Left ventricle myocardium superior (tissue), 1 donor: ENCODE data around the gene PRSS8. TPM values are rescaled to one million over a fixed set of nuclear protein-coding genes. Genes with fewer than 3 reads are reported as not detected.
"Not testable (repeated sequence)": the region's sequence is repeated elsewhere in the genome, so short reads cannot be mapped to it uniquely, and the experiment has no call there.

ENCODE experiments used
- ATAC-seq: fragments of 200-7000 bp; cut with Tn5 transposase; one replicate; pipeline ENCODE4 v1.9.1; 2020; ENCODE audit warnings: mild to moderate bottlenecking, moderate library complexity
- DNase-seq: peaks from one replicate; pipeline ENCODE4 v3.0.0-alpha.2; 2020
- intact Hi-C: fragments of 100-400 bp; cut with micrococcal nuclease; formaldehyde crosslinking; loops from one replicate; pipeline ENCODE4 v1.11.0; 2022
- total RNA-seq: library from RNA; stranded (reverse); fragmentation: NEBNext Ultra II Directional; extraction: Animal tissue kit (Norgen Biotek cat#: 25700); gene quantifications from one replicate; pipeline ENCODE4 v1.2.1, GENCODE V29; 2021
- donor health status: DM: no; HTN: yes; CAD: no; lungs with severe emphysema.

Gene PRSS8
- total RNA-seq, 1 donor from 2014 or later, result not detected

DNA sequence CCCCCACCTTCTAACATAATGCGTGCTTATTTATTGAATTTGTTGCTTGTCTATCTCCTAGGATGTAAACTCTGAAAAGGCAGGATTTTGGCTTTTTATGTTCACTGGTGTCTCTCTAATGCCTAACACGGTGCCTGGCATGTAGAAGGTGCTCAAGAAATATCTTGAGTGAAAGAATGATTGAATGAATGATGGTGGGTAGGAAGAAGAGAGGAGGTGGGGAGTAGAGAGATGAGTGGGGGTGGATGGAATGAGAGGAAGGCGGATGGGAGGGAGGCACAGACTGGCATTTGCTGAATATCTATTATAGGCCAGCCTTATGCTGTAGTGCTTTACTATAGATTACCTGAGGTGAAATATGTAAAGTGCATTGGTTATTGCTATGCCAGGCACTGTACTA is 12.0 kb upstream of the PRSS8 start:
- intact Hi-C loops, result no loop called here
- no peak for ATAC-seq
- DNase-seq, result no peak

GRCh38 chr16:31145398-31145990 is 10.0 kb upstream of the PRSS8 start:
- ATAC-seq, result no peak
- intact Hi-C loops, result no loop called here
- DNase-seq, result no peak

- DNase-seq, intact Hi-C loops, ATAC-seq: not testable (repeated sequence)
Measured at GRCh38 chr16:31144418-31144817, 8.9 kb upstream of the PRSS8 start.

GRCh38 chr16:31143694-31144148 is 8.2 kb upstream of the PRSS8 start:
- DNase-seq (no peak), ATAC-seq (no peak)
- intact Hi-C loops, result no loop called here

DNA sequence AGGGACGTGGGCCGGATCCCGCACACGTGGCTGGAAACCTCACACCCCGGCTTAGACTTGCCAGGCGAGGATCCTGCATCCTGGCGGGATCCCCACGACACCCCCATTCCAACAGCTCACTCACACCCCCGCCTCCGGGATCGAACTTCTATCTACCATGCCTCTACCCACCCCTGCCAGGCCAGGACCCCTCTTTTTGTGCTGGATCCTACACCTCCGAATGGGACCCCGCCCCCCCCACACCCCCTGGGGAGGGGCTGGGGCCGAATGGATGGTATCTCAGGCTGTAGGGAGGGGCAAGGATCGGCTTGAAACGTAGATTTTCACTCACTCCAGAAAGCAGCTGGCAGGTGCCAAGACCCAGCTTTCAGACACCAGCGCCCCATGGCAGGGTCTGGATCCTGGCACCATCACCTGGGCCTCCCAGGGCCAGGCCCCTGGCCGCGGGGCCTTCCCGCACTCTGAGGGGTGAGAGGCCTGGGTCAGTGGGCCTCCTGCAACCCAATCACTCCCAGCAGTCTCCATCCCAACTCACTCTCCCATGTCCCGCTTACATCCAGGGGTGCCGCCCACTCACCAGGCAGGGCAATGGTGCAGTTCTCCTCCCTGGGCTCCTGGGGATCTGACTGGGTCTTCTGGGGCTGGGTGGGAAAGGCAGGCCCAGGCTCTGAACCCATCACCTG is 7.6 kb upstream of the PRSS8 start:
- DNase-seq, result peak; percentile 43
- intact Hi-C loops, result no loop called here
- no peak for ATAC-seq

GRCh38 chr16:31142109-31143010 is 6.8 kb upstream of the PRSS8 start:
- ATAC-seq, result peak; percentile 96
- peak; percentile 99 for DNase-seq
- intact Hi-C loops, result no loop called here

DNA sequence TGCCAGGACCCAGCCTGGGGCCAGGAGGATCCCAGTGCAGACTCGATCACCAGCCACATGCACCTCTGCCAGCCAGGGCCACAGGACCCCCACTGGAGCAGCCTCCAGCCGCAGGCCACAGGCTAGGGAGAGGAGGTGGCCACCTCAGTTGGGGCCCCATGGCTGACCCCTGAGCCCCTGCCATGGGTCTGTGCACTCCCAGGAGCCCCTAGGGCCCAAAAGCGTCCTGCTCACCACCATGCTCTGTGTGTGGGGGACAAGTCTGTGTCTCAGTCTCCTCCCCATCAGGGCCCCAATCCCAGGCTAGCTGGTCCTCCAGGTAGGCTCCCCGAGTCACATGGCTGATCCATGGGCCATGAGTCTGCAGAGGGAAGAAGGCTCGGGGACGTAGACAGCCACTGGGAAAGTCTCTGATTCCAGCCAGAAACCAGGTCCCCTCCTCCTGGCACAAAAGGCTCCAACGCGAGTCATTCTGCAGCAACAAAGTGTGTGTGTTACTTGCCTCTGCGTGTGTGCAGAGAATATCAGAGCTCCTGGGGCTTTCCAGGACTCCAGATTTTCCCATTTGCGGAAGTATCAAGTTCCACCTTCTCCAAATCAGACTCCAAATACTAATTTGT is 6.1 kb upstream of the PRSS8 start:
- DNase-seq (peak; percentile 44), ATAC-seq (peak; percentile 4)
- intact Hi-C loops, result no loop called here

GRCh38 chr16:31141071-31141469 is 5.5 kb upstream of the PRSS8 start:
- ATAC-seq, intact Hi-C loops, DNase-seq: not testable (repeated sequence)

- ATAC-seq (peak; percentile 17), DNase-seq (peak; percentile 73)
- intact Hi-C loops, result no loop called here
Measured at GRCh38 chr16:31138621-31139578, 3.4 kb upstream of the PRSS8 start.

DNA sequence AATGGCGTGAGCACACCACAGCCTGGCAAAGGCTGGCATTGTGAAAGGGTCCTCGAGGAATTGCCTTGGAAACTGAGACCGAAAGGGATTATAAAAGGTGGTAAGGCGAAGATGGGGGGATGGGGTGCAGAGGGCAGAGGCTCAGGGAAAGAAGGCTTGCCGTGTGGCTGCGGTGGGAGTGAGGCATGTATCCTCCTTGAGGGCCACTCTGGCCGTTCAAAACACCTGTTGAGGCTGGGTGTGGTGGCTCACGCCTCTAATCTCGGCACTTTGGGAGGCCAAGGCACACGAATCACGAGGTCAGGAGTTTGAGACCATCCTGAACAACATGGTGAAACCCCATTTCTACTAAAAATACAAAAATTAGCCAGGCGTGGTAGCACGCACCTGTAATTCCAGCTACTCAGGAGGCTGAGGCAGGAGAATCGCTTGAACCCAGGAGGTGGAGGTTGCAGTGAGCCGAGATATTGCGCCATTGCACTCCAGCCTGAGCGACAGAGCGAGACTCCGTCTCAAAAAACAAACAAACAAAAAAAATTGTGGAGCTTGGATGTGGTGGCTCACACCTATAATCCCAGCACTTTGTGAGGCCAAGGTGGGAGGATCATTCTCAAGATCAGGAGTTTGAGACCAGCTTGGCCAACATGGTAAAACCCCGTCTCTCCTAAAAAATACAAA is 1.4 kb upstream of the PRSS8 start:
- ATAC-seq, DNase-seq, intact Hi-C loops: not testable (repeated sequence)

- intact Hi-C loops, result no loop called here
- DNase-seq (no peak), ATAC-seq (no peak)
Measured at GRCh38 chr16:31136287-31136662, 748 bp upstream of the PRSS8 start.

DNA sequence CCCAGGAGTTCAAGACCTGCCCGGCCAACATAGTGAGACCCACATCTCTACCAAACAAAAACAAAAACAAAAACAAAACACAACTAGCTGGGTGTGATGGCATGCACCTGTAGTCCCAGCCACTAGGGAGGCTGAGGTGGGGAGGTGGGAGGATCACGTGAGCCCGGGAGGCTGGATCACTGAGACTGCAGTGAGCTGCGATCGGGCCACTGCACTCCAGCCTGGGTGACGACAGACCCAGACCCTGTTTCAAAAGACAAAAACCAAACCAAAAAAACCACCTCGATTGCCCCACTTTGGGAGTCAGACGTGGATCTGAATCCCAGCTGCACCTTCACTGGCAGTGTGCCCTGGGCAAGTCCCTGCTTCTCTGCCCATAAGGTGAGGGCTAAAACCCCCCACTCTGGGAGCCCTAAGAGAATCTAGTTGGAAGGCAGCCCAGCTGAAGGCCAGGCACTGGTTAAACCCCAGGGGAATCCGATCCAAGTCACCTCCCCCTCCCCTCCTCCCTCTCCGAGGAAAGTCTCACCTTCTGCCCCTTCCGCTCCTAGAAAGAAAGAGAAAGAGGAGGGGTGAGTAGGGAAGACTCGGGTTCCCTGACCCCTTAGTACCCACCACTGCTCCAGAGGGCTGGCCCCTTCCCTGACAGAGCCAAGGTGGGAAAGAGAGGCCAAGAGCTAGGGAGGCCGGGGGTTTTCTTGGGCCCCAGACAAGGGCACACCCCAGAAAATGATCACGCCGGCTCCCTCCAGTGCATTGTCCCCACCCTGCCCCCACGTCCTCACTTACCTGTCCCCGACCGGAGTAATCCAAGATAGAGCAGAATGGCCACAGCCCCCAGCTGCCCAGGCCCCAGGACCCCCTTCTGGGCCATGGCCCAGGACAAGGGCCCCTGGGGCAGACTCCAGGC is 647 bp downstream of the PRSS8 start:
- intact Hi-C loops, result no loop called here
- no peak for ATAC-seq
- DNase-seq, result no peak

DNA sequence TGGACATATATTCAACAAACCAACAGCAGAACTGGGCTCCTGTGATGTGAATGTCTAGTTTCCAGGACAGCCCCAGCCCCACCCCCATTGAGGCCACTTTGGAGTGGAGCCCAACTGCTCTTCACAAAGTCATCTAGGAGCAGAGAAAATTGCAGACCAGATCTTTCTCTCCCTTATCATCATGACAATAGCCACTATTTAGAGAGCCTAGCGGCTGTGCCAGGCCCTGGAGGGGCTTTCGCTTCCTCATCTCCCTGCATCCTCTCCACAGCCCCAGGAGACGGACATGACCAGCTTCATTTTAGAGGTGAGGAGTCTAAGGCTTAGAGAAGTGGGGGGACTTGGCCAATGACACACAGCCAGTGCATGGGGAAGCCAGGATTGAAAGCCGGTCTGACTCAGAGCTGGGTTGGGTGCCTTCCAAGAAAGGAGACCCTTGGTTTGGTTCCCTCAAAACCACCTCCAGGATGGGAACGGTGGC is 1.4 kb downstream of the PRSS8 start:
- no peak for DNase-seq
- ATAC-seq, result no peak
- intact Hi-C loops, result no loop called here

GRCh38 chr16:31133046-31133501 is 2.5 kb downstream of the PRSS8 start:
- DNase-seq (no peak), ATAC-seq (no peak)
- intact Hi-C loops, result no loop called here

GRCh38 chr16:31132303-31132979 is 3.1 kb downstream of the PRSS8 start:
- no peak for ATAC-seq
- intact Hi-C loops, result no loop called here
- no peak for DNase-seq

DNA sequence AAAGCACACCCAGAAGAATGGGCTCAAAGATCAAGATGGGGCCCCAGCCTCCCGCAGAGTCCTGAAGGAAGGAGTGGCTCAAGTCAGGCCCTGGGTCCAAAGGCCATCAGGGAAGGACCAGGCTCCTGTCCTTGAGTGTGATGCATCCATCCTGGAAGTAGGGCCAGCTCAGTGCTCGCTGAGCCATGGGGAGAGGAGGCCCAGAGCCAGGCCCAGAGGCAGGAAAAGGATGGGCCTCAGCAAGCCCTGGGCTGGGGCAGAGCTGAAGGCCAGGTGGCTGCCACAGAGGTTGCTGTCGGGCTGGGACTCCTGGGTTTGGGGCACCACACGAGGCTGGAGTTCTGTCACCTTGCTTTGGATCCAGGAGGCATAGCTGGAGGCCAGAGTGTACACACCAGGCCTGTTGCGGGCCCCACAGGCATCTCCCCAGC is 3.7 kb downstream of the PRSS8 start:
- ATAC-seq (no peak), DNase-seq (no peak)
- intact Hi-C loops, result no loop called here
